GM18951 (cell line): Measurements from ENCODE around the gene CCDC91.
"Not testable (repeated sequence)": the region's sequence is repeated elsewhere in the genome, so short reads cannot be mapped to it uniquely, and the experiment has no call there.

ENCODE experiments used
- POLR2A ChIP-seq: IDR thresholded peaks from 4 replicates; pipeline ENCODE4 v1.6.1; 2011; ENCODE audit warnings: mild to moderate bottlenecking; ENCODE audit not compliant: insufficient read length, insufficient read depth; ENCODE audit errors: extremely low read depth
- in situ Hi-C: fragments of 300-500 bp; cut with MboI; formaldehyde crosslinking; loops from one replicate; pipeline ENCODE4 v1.12.0; 2022; ENCODE audit warnings: low sequenced_read_pairs, mixed read lengths, inconsistent platforms; ENCODE audit not compliant: unreplicated experiment

The CCDC91 gene

GRCh38 chr12:28192125-28192524 is 1.9 kb downstream of the CCDC91 start:
- in situ Hi-C loops, result no loop called here
- no peak for TF ChIP-seq POLR2A

DNA sequence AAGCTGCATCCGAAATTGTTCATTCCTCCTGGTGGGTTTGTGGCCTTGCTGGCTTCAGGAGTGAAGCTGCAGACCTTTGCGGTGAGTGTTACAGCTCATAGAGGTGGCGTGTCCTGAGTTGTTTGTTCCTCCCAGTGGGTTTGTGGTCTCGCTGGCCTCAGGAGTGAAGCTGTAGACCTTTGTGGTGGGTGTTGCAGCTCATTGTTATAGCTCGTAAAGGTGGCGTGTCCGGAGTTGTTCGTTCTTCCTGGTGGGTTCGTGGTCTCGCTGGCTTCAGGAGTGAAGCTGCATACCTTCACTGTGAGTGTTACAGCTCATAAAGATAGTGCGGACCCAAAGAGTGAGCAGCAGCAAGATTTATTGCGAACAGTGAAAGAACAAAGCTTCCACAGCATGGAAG is 4.4 kb downstream of the CCDC91 start:
- in situ Hi-C loops, result not testable (repeated sequence)

DNA sequence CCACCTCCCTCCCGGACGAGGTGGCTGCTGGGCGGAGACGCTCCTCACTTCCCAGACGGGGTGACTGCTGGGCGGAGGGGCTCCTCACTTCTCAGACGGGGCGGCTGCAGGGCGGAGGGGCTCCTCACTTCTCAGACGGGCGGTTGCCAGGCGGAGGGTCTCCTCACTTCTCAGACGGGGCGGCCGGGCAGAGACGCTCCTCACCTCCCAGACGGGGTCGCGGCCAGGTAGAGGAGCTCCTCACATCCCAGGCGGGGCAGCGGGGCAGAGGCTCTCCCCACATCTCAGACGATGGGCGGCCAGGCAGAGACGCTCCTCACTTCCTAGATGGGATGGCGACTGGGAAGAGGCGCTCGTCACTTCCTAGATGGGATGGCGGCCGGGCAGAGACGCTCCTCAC is 10.9 kb downstream of the CCDC91 start:
- in situ Hi-C loops, result not testable (repeated sequence)

DNA sequence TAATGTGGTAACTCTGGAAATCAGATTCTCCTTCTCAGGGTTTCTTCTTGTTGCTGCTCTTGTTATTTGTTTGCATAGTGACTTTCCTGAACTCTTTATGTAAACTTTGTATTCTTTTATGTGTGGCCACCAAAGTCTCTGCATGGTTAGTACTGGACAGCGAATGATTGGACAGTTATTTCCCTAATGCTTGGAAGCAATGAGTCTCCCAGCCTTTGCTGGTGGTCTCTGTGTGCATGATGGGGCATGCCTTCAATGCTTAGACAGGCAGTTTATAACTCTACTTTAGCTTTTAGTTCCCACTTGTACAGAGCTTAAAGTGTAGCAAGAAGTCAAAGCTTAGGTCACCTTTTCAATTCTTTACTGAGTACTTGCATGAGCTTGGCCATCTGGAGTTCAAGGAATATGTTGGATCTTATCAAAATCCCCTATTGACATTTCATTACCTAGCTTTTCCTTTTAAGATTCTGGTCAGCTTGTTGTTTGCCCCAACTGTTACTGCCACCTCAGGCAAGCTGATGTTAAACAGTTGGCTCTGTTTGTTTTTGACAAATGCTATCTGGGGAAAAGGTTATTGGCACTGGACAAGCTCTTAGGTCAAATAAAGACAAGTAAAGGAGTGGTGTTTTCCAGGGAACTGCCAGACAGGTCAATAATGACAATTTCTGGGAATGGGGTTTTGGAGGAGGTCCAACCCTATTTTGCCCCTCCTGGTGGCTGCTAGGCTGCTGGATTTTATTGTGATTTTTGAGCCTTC is 12.3 kb downstream of the CCDC91 start:
- in situ Hi-C loops, result no loop called here
- TF ChIP-seq POLR2A, result no peak

GRCh38 chr12:28209782-28210181 is 19.5 kb downstream of the CCDC91 start:
- no peak for TF ChIP-seq POLR2A
- in situ Hi-C loops, result no loop called here

DNA sequence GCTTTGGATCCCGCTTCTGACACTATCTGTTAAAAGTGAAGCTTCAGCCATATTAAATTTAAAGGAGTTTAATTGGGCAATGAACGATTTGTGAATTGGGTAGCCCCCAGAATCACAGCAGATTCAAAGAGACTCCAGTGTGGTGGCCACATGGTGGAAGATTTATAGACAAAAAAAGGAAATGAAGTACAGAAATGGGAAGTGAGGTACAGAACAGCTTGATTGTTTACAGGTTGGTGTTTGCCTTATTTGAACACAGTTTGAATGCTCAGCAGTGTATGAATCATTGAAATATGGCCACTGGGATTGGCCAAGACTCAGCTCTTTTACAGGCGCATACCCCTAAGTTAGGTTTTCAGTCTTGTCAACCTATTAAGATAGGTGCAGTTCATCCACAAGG is 21.9 kb downstream of the CCDC91 start:
- TF ChIP-seq POLR2A, result no peak
- in situ Hi-C loops, result no loop called here

- no peak for TF ChIP-seq POLR2A
- in situ Hi-C loops, result no loop called here
Measured at GRCh38 chr12:28215021-28215420, 24.8 kb downstream of the CCDC91 start.

DNA sequence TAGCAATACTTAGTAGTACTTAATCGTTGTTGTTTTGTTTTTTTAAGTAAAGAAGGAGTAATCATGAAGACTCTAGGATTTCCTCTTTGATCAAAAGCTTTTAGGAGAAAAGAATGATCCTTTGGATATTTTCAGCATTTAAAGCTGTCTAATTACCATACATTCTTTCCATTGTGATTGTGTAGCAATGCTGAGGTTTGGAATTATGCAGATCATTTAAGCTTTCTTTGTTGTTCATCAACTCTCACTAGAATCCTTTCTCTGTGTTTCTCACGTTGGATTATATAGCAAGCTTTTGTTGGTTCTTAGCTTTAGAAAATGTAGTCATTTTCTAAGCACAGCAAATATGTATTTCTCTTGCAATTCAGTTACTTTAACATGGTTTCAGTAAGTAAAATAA is 25.8 kb downstream of the CCDC91 start:
- no peak for TF ChIP-seq POLR2A
- in situ Hi-C loops, result no loop called here

- TF ChIP-seq POLR2A, result no peak
- in situ Hi-C loops, result no loop called here
Measured at GRCh38 chr12:28217805-28218204, 27.5 kb downstream of the CCDC91 start.

GRCh38 chr12:28218875-28219274 is 28.6 kb downstream of the CCDC91 start:
- TF ChIP-seq POLR2A, result no peak
- in situ Hi-C loops, result no loop called here

GRCh38 chr12:28219827-28220226 is 29.6 kb downstream of the CCDC91 start:
- in situ Hi-C loops, result no loop called here
- no peak for TF ChIP-seq POLR2A

GRCh38 chr12:28222081-28222700 is 31.9 kb downstream of the CCDC91 start:
- in situ Hi-C loops, result no loop called here
- TF ChIP-seq POLR2A, result no peak

DNA sequence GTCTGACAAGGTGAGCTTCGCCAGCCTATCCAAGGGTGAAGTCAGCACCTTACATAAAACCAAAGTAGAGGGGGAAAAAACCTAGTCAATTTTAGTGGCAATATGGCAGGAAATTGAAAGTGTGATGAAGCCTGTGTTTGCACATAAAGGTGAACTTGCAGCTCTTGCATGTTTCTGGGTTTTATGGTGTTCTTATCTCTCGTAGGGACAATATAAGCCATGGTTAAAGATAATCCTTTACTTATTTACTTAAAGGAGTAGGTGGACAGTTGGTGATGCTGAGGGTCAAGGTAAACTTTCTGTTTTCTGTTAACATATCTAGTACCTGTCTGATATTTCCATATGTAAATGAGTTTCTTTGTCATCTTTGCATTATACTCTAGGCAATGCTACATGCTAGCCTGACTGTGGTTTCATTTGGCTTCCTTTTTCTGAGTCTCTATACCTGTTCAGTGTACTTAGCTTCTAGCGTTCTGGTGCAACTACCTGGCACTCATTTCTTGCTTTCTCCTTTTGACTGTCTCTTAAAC is 32.8 kb downstream of the CCDC91 start:
- no peak for TF ChIP-seq POLR2A
- in situ Hi-C loops, result no loop called here

DNA sequence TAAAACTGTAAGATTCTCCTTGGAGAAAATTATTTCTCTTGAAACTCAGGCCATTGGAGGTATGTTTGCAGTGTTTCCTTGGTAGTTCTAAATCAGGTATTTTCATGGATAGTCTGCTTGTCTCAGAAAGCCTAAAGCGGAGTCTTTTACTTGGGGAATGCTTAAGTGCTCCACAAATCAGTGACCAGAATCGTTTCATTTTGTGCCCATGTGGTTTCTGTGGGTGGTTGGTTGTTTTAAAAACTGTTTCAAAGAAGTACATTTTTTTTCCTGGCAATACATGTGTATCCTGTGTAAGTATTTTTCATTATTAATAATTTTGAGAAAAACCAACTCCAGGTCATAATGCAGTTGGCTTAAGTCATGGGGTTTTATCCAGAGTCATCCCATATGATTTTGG is 33.6 kb downstream of the CCDC91 start:
- TF ChIP-seq POLR2A, result no peak
- in situ Hi-C loops, result no loop called here

DNA sequence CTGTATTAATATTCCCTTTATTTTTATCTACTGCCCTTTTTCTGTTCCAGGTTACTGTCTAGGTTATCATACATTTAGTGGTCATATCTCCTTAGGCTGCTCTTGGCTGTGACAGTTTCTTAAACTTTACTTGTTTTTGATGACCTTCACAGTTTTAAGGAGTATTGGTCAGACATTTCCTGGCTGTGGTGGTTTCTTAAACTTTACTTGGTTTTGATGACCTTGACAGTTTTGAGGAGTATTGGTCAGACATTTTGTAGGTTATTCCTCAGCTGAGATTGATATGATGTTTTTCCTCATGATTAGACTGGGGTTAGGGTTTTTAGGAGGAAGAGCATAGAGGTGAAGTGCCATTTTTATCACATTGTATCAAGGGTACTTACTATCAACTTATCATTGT is 36.4 kb downstream of the CCDC91 start:
- in situ Hi-C loops, result no loop called here
- no peak for TF ChIP-seq POLR2A

- in situ Hi-C loops, result no loop called here
- TF ChIP-seq POLR2A, result no peak
Measured at GRCh38 chr12:28227251-28227650, 37.0 kb downstream of the CCDC91 start.
